Colonic mucosa (tissue), 4 donors: ENCODE measurements around the gene AHCYL1. TPM values are rescaled to one million over a fixed set of nuclear protein-coding genes. Genes with fewer than 3 reads are reported as not detected.

Source experiments
- DNase-seq: peaks from one replicate; pipeline ENCODE4 v3.0.0-alpha.2; 2020
- H3K27ac ChIP-seq: fragments of 200-600 bp; one replicate; pipeline ENCODE4 v1.8.0; 2021
- H3K27me3 ChIP-seq: fragments of 200-600 bp; one replicate; pipeline ENCODE4 v1.8.0; 2021
- H3K36me3 ChIP-seq: fragments of 200-600 bp; one replicate; pipeline ENCODE4 v1.8.0; 2021
- H3K4me1 ChIP-seq: fragments of 200-600 bp; one replicate; pipeline ENCODE4 v1.8.0; 2021; ENCODE audit warnings: mild to moderate bottlenecking
- H3K4me3 ChIP-seq: fragments of 200-600 bp; one replicate; pipeline ENCODE4 v1.8.0; 2021
- H3K9ac ChIP-seq, 2 donors: one replicate each; pipeline ENCODE4 v1.7.0; 2013; ENCODE audit warnings: control low read depth in 2 of 2, low read depth in 2 of 2, low read length in 2 of 2
- H3K9me3 ChIP-seq: fragments of 200-600 bp; one replicate; pipeline ENCODE4 v1.8.0; 2021
- intact Hi-C: fragments of 100-400 bp; cut with DNase I; formaldehyde crosslinking; loops from one replicate; pipeline ENCODE4 v1.14.1; 2022
- total RNA-seq, 2 donors: library from RNA; stranded (reverse); fragmentation: NEBNext Ultra II Directional in 1 of 2; extraction: Animal tissue kit (Norgen Biotek cat#: 25700) in 1 of 2; gene quantifications; one replicate each; pipeline ENCODE4 v1.2.1, GENCODE V29; 2021
- TF ChIP-seq, protein P1 (sequence below): fragments of 200-600 bp; IDR thresholded peaks from one replicate; pipeline ENCODE4 v1.8.0; 2022; ENCODE audit warnings: antibody characterized with exemption, mild to moderate bottlenecking
- donor health status: healthy.
- donor health status: DM: no; HTN: no; CAD: no.
- donor health status: DM: no; HTN: no; CAD: no.

Gene AHCYL1
- total RNA-seq, 2 donors from 2014 or later: 108 to 115 TPM

DNA sequence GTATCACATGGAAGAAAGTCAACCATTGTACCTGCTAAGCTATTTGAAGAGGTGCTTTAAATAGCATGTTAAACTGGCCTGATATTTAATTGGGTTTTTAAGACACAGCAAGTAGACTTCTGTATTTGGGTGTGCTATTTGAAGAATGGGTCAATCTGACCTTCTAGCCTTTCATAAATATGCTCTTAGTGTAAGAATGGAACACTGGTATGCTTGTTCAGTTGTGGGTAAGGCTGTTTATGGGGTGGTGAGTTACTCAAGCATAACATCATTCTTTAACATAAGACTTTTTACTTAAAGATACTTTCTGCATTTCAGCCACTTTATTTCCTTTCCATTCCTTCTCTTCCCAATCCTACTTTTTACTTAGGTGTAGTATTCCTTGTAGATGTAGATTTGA, 21.4 kb downstream of the AHCYL1 start:
- Histone ChIP-seq H3K9ac (no peak overlapping the region), H3K36me3 (no peaks in the 10 kb centered on the region), H3K9me3 (no peaks in the 10 kb centered on the region), H3K27me3 (no peaks in the 10 kb centered on the region), H3K4me3 (no peak overlapping the region), H3K27ac (no peak overlapping the region), H3K4me1 (peaks cover 12% of the 10 kb centered on the region)
- DNase-seq: no peak
- intact Hi-C loops: no loop called here
- TF ChIP-seq, protein P1, sequence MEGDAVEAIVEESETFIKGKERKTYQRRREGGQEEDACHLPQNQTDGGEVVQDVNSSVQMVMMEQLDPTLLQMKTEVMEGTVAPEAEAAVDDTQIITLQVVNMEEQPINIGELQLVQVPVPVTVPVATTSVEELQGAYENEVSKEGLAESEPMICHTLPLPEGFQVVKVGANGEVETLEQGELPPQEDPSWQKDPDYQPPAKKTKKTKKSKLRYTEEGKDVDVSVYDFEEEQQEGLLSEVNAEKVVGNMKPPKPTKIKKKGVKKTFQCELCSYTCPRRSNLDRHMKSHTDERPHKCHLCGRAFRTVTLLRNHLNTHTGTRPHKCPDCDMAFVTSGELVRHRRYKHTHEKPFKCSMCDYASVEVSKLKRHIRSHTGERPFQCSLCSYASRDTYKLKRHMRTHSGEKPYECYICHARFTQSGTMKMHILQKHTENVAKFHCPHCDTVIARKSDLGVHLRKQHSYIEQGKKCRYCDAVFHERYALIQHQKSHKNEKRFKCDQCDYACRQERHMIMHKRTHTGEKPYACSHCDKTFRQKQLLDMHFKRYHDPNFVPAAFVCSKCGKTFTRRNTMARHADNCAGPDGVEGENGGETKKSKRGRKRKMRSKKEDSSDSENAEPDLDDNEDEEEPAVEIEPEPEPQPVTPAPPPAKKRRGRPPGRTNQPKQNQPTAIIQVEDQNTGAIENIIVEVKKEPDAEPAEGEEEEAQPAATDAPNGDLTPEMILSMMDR: no peak

DNA sequence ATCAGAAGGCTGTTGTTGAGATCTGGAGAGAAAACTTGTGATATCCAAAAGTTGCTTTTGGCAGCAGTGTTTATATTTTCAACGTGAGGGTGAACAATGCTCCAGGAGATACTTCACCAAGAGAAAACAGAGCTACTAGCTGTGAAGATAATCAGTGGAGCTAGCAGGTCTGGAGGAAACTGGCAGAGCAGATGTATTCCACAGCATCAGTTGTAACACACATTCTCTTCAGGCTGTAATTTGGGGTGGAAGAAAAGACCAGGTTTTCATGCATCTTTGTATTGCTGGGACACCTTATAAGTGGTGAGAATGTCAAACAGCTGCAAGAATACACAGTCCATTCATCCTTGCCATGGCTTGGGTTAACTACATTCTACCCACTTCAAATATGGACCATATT, 22.0 kb downstream of the AHCYL1 start:
- H3K4me1 ChIP-seq: peaks cover 12% of the 10 kb centered on the region
- H3K27me3 ChIP-seq: no peaks in the 10 kb centered on the region
- H3K9ac ChIP-seq: no peak overlapping the region
- TF ChIP-seq, protein P1: no peak
- no peaks in the 10 kb centered on the region for H3K9me3 ChIP-seq
- intact Hi-C loops: no loop called here
- no peak overlapping the region for H3K4me3 ChIP-seq
- H3K27ac ChIP-seq: no peak overlapping the region
- H3K36me3 ChIP-seq: no peaks in the 10 kb centered on the region
- no peak for DNase-seq

DNA sequence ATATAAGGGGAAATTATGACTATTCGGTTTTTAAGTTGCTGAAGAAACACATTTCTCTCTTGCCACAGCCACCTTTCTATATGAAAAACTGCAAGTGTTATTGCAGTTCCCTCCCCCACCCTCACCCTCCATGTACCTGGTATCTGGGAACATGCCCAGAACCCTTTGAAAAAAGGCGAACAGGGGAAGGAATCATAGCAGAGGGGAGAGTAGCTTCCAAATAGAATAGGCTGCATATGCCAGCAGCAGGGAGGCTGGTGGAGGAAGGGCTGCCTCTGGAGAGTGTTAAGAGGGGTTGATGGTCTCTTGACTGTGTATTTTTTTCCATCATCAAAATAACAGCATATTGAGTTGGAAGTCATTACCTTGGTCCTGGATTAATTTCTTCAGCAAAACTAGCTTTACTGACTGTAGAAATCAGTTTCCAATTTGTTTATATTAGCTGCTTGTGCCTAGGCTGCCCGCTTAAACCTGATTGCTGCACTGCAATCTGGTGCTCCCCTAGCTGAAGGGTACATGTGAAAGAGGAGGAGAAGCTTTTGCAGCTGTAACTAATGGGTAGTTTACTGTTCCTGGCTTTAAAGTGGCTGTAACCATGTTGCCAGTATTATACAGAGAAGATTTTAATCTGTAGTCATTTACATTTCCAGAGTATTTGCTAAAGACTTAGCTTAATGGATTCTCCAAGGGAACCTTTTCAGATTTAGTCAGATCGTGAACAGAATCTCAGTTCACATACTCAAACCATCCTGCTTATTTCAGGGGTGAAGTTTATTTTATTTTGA, 22.7 kb downstream of the AHCYL1 start:
- Histone ChIP-seq H3K9ac (no peak overlapping the region), H3K9me3 (no peaks in the 10 kb centered on the region), H3K27me3 (no peaks in the 10 kb centered on the region), H3K36me3 (no peaks in the 10 kb centered on the region), H3K4me1 (peaks cover 12% of the 10 kb centered on the region), H3K4me3 (no peak overlapping the region), H3K27ac (no peak overlapping the region)
- intact Hi-C loops: no loop called here
- TF ChIP-seq, protein P1: no peak
- no peak for DNase-seq

DNA sequence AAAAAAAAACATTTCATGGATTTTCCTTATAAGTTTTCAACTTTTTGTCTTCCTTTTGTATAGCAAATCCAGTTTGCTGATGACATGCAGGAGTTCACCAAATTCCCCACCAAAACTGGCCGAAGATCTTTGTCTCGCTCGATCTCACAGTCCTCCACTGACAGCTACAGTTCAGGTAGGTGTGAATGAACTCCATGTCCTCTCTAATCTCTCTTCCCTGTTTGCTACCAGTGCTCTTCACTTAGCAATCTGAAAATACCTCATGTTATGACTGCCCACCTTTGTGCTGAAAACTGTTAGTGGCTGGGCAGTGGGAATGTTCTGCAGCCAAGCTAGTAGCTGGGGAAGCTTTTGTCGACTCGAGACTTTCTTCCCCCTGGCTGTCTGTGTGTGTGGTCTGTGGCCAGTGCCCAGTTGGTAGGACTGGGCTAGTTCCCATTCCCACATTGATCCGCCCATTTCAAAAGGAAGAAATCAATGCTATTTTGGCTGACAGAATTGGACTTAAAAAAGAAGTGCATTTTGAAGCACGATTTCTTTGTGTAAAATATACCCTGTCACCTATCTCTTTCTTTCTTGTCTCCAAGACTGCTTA, 24.5 kb downstream of the AHCYL1 start:
- Histone ChIP-seq H3K27me3 (no peaks in the 10 kb centered on the region), H3K36me3 (peaks cover under 1% of the 10 kb centered on the region)

DNA sequence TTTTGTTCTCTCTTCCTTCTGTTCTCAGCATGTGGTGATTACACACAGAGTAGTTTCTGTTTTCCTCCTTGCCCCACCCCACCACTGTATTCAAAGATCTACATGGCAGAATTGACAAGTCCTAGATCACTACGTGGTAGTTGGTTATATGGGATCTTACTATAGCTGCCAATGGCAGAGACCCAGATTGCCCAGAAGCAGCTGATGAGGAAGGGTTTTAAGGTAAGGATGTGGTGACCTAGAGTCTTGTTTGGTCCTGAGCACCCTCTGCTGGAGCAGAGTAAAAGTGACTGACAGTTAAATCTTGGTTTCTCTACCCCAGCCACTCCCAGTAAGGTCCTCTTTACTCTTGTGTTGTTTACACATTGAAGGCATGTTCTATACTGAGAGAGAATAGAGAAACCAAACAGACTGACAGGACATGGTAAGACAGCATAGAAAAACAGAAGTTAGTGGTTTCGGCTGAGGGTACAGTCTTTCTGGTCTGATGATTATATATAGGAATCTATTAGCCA, 27.0 kb downstream of the AHCYL1 start:
- Histone ChIP-seq H3K27ac (peak overlapping the region; percentile 5), H3K27me3 (no peaks in the 10 kb centered on the region), H3K9ac (no peak overlapping the region), H3K4me3 (no peak overlapping the region), H3K9me3 (no peaks in the 10 kb centered on the region), H3K4me1 (no peaks in the 10 kb centered on the region), H3K36me3 (peaks cover 18% of the 10 kb centered on the region)
- intact Hi-C loops: no loop called here
- TF ChIP-seq, protein P1: peak; percentile 51
- DNase-seq: peak; percentile 53

More for the DNA sequence above, 24.5 kb downstream of the AHCYL1 start:
- Histone ChIP-seq H3K4me3 (no peak overlapping the region), H3K9me3 (no peaks in the 10 kb centered on the region), H3K9ac (no peak overlapping the region), H3K27ac (no peak overlapping the region), H3K4me1 (peaks cover 3% of the 10 kb centered on the region)
- TF ChIP-seq, protein P1: no peak
- intact Hi-C loops: no loop called here
- DNase-seq: no peak
